B cell (primary cell): ENCODE measurements around the gene DPP10. TPM values are rescaled to one million over a fixed set of nuclear protein-coding genes. Genes with fewer than 3 reads are reported as not detected.

Experiments
- ATAC-seq: fragments of 200-7000 bp; cut with Tn5 transposase; one replicate; pipeline ENCODE4 v1.10.0; 2021; ENCODE audit warnings: low read depth, mild to moderate bottlenecking, moderate number of reproducible peaks, moderate library complexity
- CTCF ChIA-PET: fragments of 350-600 bp; sonication (Branson Sonifier 250); formaldehyde crosslinking; loops from one replicate; lab custom pipeline; 2021; ENCODE audit warnings: antibody characterized with exemption, inconsistent platforms; lab: Charles Lee
- POLR2A ChIA-PET: fragments of 350-600 bp; sonication (Branson Sonifier 250); formaldehyde crosslinking; loops from one replicate; lab custom pipeline; 2021; ENCODE audit warnings: antibody characterized with exemption; lab: Charles Lee
- DNase-seq: peaks from one replicate; pipeline ENCODE4 v3.0.0; 2013
- H2AFZ ChIP-seq: 2 replicates; pipeline ENCODE4 v1.6.1; 2012; ENCODE audit warnings: mild to moderate bottlenecking, low read depth, low read length; ENCODE audit not compliant: insufficient read depth, poor library complexity, severe bottlenecking
- H3K27ac ChIP-seq, 2 donors: 1 replicate in 1 of 2; 2 replicates in 1 of 2; pipeline ENCODE4 v1.5.1; 2012 to 2013; ENCODE audit warnings: low read length in 2 of 2, mild to moderate bottlenecking in 2 of 2, moderate library complexity in 1 of 2
- H3K27me3 ChIP-seq, 4 experiments: fragments of 200-600 bp in 1 of 4; sonication (generic) in 1 of 4; replicated peaks in 1 of 4; 1 replicate in 2 of 4; 2 replicates in 2 of 4; pipeline versions ENCODE4 v1.6.1 to v1.7.0; 2013 to 2016; ENCODE audit warnings: low read length in 3 of 4, mild to moderate bottlenecking in 2 of 4, mixed read lengths in 1 of 4, moderate library complexity in 1 of 4; ENCODE audit not compliant: insufficient read depth in 4 of 4, control insufficient read depth in 3 of 4; ENCODE audit errors: control extremely low read depth in 1 of 4
- H3K36me3 ChIP-seq, 2 experiments: replicated peaks in 1 of 2; 1 replicate in 1 of 2; 2 replicates in 1 of 2; pipeline versions ENCODE4 v1.6.1 to v1.7.1; 2013; ENCODE audit warnings: low read length in 1 of 2; ENCODE audit not compliant: insufficient read depth in 2 of 2, control insufficient read depth in 1 of 2; ENCODE audit errors: control extremely low read depth in 1 of 2, extremely low read depth in 1 of 2
- H3K4me1 ChIP-seq, 2 donors: fragments of 200-600 bp in 1 of 2; sonication (generic) in 1 of 2; 1 replicate in 1 of 2; 2 replicates in 1 of 2; pipeline versions ENCODE4 v1.5.1 to v1.6.1; 2013 to 2017; ENCODE audit warnings: low read length in 2 of 2; ENCODE audit not compliant: control insufficient read depth in 2 of 2, insufficient read depth in 2 of 2
- H3K4me2 ChIP-seq: replicated peaks from 2 replicates; pipeline ENCODE3; 2012; ENCODE audit warnings: mild to moderate bottlenecking, low read depth, low read length; ENCODE audit not compliant: poor library complexity, severe bottlenecking
- H3K4me3 ChIP-seq, 5 experiments: fragments of 200-600 bp in 1 of 5; sonication (generic) in 1 of 5; 1 replicate in 3 of 5; 2 replicates in 2 of 5; pipeline versions ENCODE4 v1.5.1 to v1.7.0; 2011 to 2016; ENCODE audit warnings: low read length in 4 of 5, mild to moderate bottlenecking in 4 of 5, low read depth in 2 of 5, control low read depth in 1 of 5, moderate library complexity in 1 of 5; ENCODE audit not compliant: insufficient read depth in 1 of 5; ENCODE audit errors: control extremely low read depth in 1 of 5, extremely low read depth in 1 of 5
- H3K79me2 ChIP-seq: fragments of 200-600 bp; sonication (generic); one replicate; pipeline ENCODE4 v1.6.0; 2016; ENCODE audit warnings: low read length; ENCODE audit not compliant: control insufficient read depth, insufficient read depth
- H3K9ac ChIP-seq: fragments of 200-600 bp; sonication (generic); 2 replicates; pipeline ENCODE4 v1.6.1; 2017; ENCODE audit warnings: mild to moderate bottlenecking, low read length, moderate library complexity
- H3K9me3 ChIP-seq, 3 donors: one replicate each; pipeline versions ENCODE4 v1.6.1 to v1.7.1; 2013; ENCODE audit warnings: low read length in 2 of 3; ENCODE audit not compliant: control insufficient read depth in 2 of 3, insufficient read depth in 1 of 3; ENCODE audit errors: control extremely low read depth in 1 of 3
- H4K20me1 ChIP-seq: 2 replicates; pipeline ENCODE4 v1.6.0; 2012; ENCODE audit warnings: mild to moderate bottlenecking, low read length; ENCODE audit not compliant: insufficient read depth, control insufficient read depth, poor library complexity, severe bottlenecking
- H3K27ac Mint-ChIP-seq: one replicate; pipeline ENCODE4 v1.8.0; 2021; ENCODE audit warnings: mixed read lengths
- H3K27me3 Mint-ChIP-seq: one replicate; pipeline ENCODE4 v1.8.0; 2021; ENCODE audit warnings: mixed read lengths
- H3K4me1 Mint-ChIP-seq: one replicate; pipeline ENCODE4 v1.8.0; 2021; ENCODE audit warnings: mixed read lengths
- H3K4me3 Mint-ChIP-seq: one replicate; pipeline ENCODE4 v1.8.0; 2021; ENCODE audit warnings: mixed read lengths
- H3K9me3 Mint-ChIP-seq: one replicate; pipeline ENCODE4 v1.8.0; 2022; ENCODE audit warnings: mixed read lengths; ENCODE audit not compliant: insufficient read depth
- EZH2 ChIP-seq: IDR thresholded peaks from 2 replicates; pipeline ENCODE4 v1.6.1; 2012; ENCODE audit warnings: borderline replicate concordance, low read depth, mild to moderate bottlenecking, moderate library complexity, low read length; ENCODE audit not compliant: insufficient read depth, poor library complexity, severe bottlenecking
- WGBS: methylation state at CpG from one replicate; pipeline ENCODE4 v1.1.5; 2013; ENCODE audit warnings: missing lambda C conversion rate; ENCODE audit not compliant: insufficient coverage; 5-methylcytosine and 5-hydroxymethylcytosine counted together
- intact Hi-C: fragments of 100-400 bp; cut with micrococcal nuclease; formaldehyde crosslinking; loops from one replicate; pipeline ENCODE4 v1.10.0; 2022
- polyA plus RNA-seq: library from polyadenylated mRNA; depleted of rRNA; stranded (reverse); fragments of >200 nt; gene quantifications from 2 replicates; pipeline ENCODE4 v1.2.3, GENCODE V29; 2012
- total RNA-seq, 2 donors: library from RNA; stranded (reverse); fragments of 120-200 nt in 1 of 2; gene quantifications; 1 replicate in 1 of 2; 2 replicates in 1 of 2; pipeline versions ENCODE4 v1.2.3 to v1.2.4, GENCODE V29; 2013 to 2022
- TF ChIP-seq, protein P1 (sequence below): fragments of 200-600 bp; IDR thresholded peaks from one replicate; pipeline ENCODE4 v1.8.0; 2022; ENCODE audit warnings: antibody characterized with exemption, mild to moderate bottlenecking

The DPP10 gene
- total and polyA plus RNA-seq, 2 donors (not counting 1 experiment from before 2014, with no cell fraction given): not detected

DNA sequence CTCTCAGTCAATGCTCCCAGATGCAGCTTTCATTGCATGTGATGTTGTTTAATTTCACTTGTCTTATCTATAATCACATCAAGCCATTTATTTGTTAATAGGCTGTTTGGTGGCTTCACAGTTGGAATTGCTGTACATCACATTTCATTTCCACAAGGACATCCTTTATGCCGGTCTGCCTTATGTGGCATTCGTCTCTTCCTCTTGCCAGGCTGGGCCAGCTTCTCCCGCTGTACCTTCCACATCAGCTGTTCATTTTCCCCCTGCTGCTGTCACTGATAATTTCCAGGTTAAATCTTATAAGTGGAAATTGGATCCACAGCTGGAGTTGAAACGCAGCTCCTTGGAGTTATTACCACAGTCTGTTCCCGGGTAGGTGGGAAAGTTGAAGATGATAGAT is 110.6 kb downstream of the DPP10 start:
- Histone ChIP-seq H3K4me1 (no peaks in the 10 kb centered on the region), H4K20me1 (no peaks in the 10 kb centered on the region), H3K4me2 (no peak overlapping the region), H3K27ac (no peak overlapping the region), H3K36me3 (no peaks in the 10 kb centered on the region), H2AFZ (no peak overlapping the region), H3K27me3 (peaks cover 0 to 2% (median 0%) of the 10 kb centered on the region in 4 experiments), H3K9me3 (no peaks in the 10 kb centered on the region), H3K79me2 (no peaks in the 10 kb centered on the region), H3K4me3 (no peak overlapping the region), H3K9ac (no peak overlapping the region)
- POLR2A ChIA-PET: no interaction called here
- DNase-seq (no peak), ATAC-seq (no peak)
- CTCF ChIA-PET: no interaction called here
- intact Hi-C loops: no loop called here
- Mint-ChIP-seq H3K4me3 (no peak overlapping the region), H3K27me3 (no peaks in the 10 kb centered on the region), H3K9me3 (no peaks in the 10 kb centered on the region), H3K27ac (no peak overlapping the region), H3K4me1 (no peaks in the 10 kb centered on the region)
- 100% methylated on average over 2 of the region's 5 CpGs for WGBS
- no peak for TF ChIP-seq EZH2
- TF ChIP-seq, protein P1, sequence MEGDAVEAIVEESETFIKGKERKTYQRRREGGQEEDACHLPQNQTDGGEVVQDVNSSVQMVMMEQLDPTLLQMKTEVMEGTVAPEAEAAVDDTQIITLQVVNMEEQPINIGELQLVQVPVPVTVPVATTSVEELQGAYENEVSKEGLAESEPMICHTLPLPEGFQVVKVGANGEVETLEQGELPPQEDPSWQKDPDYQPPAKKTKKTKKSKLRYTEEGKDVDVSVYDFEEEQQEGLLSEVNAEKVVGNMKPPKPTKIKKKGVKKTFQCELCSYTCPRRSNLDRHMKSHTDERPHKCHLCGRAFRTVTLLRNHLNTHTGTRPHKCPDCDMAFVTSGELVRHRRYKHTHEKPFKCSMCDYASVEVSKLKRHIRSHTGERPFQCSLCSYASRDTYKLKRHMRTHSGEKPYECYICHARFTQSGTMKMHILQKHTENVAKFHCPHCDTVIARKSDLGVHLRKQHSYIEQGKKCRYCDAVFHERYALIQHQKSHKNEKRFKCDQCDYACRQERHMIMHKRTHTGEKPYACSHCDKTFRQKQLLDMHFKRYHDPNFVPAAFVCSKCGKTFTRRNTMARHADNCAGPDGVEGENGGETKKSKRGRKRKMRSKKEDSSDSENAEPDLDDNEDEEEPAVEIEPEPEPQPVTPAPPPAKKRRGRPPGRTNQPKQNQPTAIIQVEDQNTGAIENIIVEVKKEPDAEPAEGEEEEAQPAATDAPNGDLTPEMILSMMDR: no peak

DNA sequence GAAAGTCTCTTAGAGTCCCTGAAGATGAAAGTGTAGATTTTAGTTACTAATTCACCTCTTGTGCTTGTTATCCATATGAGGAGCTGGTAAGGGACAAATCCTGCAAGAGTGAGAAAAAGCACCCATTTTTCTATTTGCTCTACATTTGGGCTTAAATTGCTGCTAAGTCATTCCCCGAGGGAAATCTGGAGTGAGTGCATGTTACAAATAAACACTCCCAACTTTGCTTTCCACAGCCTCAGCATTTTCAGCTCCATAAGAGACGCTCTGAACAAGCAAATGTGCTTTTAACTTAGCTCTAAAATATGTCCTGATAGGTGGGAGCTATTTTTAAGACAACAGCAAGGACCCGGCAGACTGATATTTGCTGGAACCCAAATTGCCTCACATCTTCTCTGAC is 126.7 kb downstream of the DPP10 start:
- Mint-ChIP-seq H3K4me3 (no peak overlapping the region), H3K4me1 (no peaks in the 10 kb centered on the region), H3K9me3 (no peaks in the 10 kb centered on the region), H3K27me3 (peaks cover 3% of the 10 kb centered on the region), H3K27ac (no peak overlapping the region)
- POLR2A ChIA-PET: no interaction called here
- H3K4me1 ChIP-seq: no peaks in the 10 kb centered on the region
- WGBS: 100% methylated on average over 1 of the region's 3 CpGs
- no peak overlapping the region for H2AFZ ChIP-seq
- no peaks in the 10 kb centered on the region for H3K9me3 ChIP-seq
- ATAC-seq: no peak
- no peak overlapping the region for H3K4me3 ChIP-seq
- H3K27ac ChIP-seq: no peak overlapping the region
- H3K79me2 ChIP-seq: no peaks in the 10 kb centered on the region
- no peaks in the 10 kb centered on the region for H3K36me3 ChIP-seq
- DNase-seq: no peak
- H3K27me3 ChIP-seq: no peaks in the 10 kb centered on the region
- intact Hi-C loops: no loop called here
- H4K20me1 ChIP-seq: no peaks in the 10 kb centered on the region
- no peak overlapping the region for H3K9ac ChIP-seq
- TF ChIP-seq, protein P1: no peak
- no peak for TF ChIP-seq EZH2
- CTCF ChIA-PET: interaction anchor here (0.6 kb wide), 1 partner anchor 127 kb away, joined by 6 read pairs; no protein-coding TSS in a partner anchor
- no peak overlapping the region for H3K4me2 ChIP-seq
